Erythroblast (primary cell): Measurements from ENCODE around the gene GGTA1.

ENCODE experiments used
- GATA1 ChIP-seq: IDR thresholded peaks from 2 replicates; pipeline ENCODE4 v1.6.1; 2011; ENCODE audit warnings: low read depth, mild to moderate bottlenecking, control low read depth, low read length, moderate library complexity
- POLR2A ChIP-seq: IDR thresholded peaks from 2 replicates; pipeline ENCODE4 v1.6.1; 2011; ENCODE audit warnings: mild to moderate bottlenecking, low read length

DNA sequence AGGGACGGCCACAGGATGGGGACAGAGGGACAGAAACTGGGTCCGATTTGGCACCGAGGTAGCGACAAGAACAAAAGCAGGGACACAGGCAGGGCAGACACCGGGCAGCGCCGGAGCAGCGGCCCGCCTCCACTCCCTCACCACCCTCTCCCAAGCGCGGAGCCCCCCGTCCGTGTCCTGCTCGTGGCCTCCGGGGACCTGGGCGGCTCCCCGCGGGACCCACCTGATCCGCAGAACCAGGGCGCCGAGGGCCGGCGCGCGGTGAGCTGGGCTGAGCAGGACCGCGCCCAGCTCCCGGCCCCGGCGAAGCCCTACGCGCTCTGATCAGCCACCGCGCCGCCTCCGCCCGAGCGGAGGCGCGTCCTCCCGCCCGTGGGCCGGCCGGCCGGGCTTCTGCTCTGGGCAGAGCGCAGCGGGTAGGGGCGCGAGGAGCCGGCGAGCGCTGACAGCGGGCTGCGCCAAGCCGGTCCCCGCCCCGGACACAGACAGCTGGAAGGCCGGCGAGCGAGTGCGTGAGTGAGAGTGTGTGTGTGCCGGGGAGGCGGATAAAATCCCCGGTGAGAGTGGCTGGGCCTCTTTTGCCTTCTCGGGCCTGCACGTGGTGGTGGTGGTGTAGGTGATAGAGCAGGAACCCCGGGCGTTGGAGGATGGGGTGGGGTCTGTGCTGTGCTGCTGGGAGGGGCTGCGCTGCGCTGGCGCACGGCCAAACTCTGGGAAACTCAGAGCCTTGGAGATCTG is at the start of gene GGTA1:
- TF ChIP-seq POLR2A (no peak), GATA1 (no peak)
